Urinary bladder (tissue), 4 donors: ENCODE data around the gene ANO10. TPM values are rescaled to one million over a fixed set of nuclear protein-coding genes. Genes with fewer than 3 reads are reported as not detected.

ENCODE experiments used
- DNase-seq: peaks from one replicate; pipeline ENCODE4 v3.0.0-alpha.2; 2015; ENCODE audit errors: extremely low spot score
- H3K27ac ChIP-seq: one replicate; pipeline ENCODE4 v1.5.1; 2013; ENCODE audit warnings: low read depth, mild to moderate bottlenecking, moderate library complexity
- H3K36me3 ChIP-seq: one replicate; pipeline ENCODE4 v1.6.1; 2013; ENCODE audit warnings: mild to moderate bottlenecking, moderate library complexity; ENCODE audit not compliant: insufficient read depth
- H3K4me1 ChIP-seq: one replicate; pipeline ENCODE4 v1.6.1; 2013; ENCODE audit warnings: mild to moderate bottlenecking, moderate library complexity; ENCODE audit not compliant: insufficient read depth
- H3K4me3 ChIP-seq: one replicate; pipeline ENCODE4 v1.5.1; 2013; ENCODE audit warnings: low read depth, low read length
- WGBS: extraction: QIAGEN DNeasy Blood & Tissue Kit; methylation state at CpG from one replicate; pipeline ENCODE4 v1.1.7; 2013; 5-methylcytosine and 5-hydroxymethylcytosine counted together
- polyA plus RNA-seq: library from polyadenylated mRNA; stranded (reverse); fragments of 200-250 nt; gene quantifications from one replicate; pipeline ENCODE4 v1.2.3, GENCODE V29; 2013
- total RNA-seq: library from RNA; depleted of rRNA; stranded (reverse); fragments of >200 nt; gene quantifications from one replicate; pipeline ENCODE4 v1.2.3, GENCODE V29; 2014
- donor health status: healthy with polysubstance abuse.
- donor health status: healthy.

The ANO10 gene
- total and polyA plus RNA-seq, 2 donors: 25.1 to 33.3 TPM

- H3K4me3 ChIP-seq: no peak overlapping the region
- no peak for DNase-seq
- WGBS: 91% methylated on average over 5 of the region's 5 CpGs
- H3K27ac ChIP-seq: no peak overlapping the region
- H3K36me3 ChIP-seq: no peaks in the 10 kb centered on the region
- H3K4me1 ChIP-seq: peaks cover 1% of the 10 kb centered on the region
These were observed 233.6 kb downstream of the ANO10 start for GRCh38 chr3:43388175-43388574.

DNA sequence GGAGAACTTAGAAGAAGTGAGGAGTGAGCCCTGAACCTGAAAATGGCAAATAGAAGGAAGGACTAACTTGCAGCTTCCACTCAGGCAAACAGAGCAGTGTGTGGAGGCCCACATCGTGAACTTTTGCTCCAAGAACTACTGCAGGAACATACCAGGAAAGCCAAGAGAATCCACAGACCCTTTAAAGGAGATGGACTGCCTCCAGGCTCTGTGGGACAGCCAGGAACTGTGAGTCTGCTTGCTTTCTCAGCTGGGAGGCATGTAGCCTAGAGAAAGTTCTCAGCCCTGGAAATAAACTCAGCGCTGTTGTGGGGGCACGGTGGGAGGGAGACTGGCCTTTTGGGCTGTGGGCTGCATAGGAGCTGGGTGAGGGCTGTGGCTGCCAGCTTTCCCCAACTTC, 242.5 kb downstream of the ANO10 start:
- H3K36me3 ChIP-seq: no peaks in the 10 kb centered on the region
- no peak for DNase-seq
- no peaks in the 10 kb centered on the region for H3K4me1 ChIP-seq
- WGBS: 24% methylated on average over 3 of the region's 3 CpGs
- H3K4me3 ChIP-seq: no peak overlapping the region
- H3K27ac ChIP-seq: no peak overlapping the region

DNA sequence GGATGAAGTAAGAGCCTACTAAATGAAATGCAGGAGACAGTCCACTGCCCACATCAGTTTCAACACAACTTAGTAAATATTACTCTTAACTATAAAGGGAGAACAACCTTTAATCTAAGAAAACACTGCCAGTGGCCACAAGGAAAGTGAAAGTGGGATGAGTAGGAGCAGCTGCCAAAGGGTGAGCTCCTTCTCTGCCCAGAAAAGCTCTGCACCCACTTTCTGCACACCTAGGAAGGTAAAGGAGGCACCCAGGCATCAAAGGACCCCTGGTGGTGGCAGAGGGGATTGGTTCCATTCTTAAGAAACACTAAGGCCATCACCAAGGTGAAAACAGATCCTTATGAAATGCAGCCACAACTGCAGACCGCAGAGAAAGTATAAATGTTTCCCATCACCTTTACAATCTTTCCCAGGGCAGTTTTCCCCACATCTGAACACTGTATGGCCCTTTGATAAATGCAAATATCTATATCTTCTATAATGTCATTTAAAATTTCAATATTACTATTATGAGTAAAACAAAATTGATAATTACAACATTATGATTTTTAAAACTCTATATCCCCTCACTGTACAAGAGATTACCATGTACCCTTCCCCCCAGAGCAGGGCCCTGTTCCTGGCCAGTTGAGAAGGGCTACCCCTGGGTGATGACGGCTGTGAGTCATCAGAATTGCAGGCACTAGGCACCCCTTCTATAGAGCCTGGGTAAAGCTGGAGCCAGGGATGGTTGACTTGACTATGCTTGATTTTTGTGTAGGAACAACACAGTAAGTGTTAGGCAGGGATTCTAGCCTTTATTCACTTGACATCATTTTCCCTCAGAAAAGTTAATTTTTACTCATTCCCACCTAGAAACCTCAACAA, 243.5 kb downstream of the ANO10 start:
- Histone ChIP-seq H3K4me3 (no peak overlapping the region), H3K4me1 (no peaks in the 10 kb centered on the region), H3K27ac (no peak overlapping the region), H3K36me3 (no peaks in the 10 kb centered on the region)
- 94% methylated on average over 2 of the region's 2 CpGs for WGBS
- no peak for DNase-seq

DNA sequence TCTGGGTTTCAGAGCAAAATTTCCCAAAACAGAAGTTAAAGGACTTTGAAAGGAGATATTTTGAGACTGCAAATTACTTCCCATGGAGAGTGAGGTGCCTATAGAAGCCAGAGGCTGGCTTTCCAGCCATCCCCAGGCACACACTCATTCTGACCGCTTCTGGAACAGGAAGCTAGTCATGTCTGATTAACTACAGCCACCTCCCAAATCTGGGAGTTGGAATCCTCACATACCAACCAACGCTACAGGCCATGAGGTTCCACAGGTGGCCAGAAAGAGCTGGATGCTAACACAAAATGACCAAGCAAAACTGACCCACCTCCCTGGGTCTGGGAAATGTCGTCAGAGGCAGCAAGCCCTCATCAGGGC, 248.3 kb downstream of the ANO10 start:
- Histone ChIP-seq H3K4me1 (no peaks in the 10 kb centered on the region), H3K4me3 (no peak overlapping the region), H3K36me3 (no peaks in the 10 kb centered on the region), H3K27ac (no peak overlapping the region)
- WGBS: 88% methylated on average over 3 of the region's 3 CpGs
- no peak for DNase-seq

DNA sequence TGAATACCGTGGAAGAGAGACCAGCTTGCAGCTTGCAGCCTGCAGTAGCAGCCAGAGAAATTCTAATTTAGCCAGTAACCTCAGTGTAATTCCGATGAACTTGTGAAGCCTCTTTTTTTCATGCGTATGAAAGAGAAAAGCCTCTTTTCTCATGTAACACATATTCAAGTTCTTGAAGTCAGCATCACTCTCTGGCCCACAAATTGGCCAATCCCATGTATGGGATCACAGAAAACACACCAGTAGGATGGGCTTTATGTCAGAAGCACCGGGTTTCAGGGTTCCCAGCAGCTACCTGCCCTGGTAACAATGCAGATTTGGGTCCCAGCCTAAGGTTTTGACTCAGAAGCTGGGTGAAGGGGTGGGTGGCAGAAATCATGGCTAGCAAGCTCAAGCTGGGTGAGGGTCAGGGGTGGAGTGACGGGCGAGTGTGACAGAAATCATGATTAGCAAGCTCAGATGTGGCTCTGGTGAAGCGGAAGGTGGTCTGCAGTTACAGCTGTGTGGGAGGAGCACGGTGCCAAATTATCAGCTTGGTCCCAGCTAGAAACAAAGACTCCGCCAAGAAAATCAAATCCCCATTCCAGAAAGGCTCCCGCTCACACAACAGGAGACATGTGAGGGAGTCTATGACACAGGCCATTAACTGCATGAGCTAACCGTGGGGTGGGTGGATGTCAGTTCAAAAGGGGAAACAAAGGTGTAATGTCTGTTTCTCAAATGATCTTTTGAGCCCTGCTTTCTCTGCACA, 248.8 kb downstream of the ANO10 start:
- no peaks in the 10 kb centered on the region for H3K4me1 ChIP-seq
- H3K36me3 ChIP-seq: no peaks in the 10 kb centered on the region
- no peak overlapping the region for H3K27ac ChIP-seq
- whole genome bisulfite sequencing: 87% methylated on average over 11 of the region's 11 CpGs
- no peak for DNase-seq
- H3K4me3 ChIP-seq: no peak overlapping the region

DNA sequence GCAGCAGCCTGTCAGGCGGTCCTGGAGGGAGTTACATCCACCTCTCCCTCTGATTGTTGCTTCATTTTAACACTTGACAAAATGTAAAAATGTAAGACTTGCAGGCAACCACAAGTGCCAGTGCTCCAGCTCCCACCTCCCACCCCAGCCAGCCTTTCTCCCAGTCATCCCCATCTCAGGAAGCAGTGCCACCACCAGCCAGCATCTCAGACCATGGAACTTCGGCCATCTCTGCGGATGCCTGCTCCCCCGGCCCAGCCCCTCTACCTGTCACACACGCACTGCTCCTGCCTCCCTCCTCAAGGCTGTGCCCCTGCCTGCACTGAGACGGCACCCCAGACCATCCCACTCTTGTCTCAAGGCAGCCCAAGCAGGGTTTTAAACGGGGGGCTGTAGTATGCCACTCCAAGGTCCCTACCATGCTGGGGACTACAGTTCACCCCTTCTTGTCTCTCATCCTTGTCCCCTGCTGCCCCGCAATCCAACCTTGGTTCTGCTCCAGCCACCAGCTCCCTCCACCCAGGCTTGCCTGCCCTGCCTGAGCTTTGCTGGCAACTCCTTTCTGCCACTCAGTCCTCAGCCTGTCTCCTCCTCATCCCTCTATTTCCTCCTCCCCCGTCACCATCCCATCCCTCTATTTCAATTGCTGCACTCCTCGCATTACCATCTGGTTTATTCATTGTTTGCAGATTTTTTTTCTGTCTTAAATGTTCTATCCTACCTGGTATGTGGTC, 249.6 kb downstream of the ANO10 start:
- H3K4me3 ChIP-seq: no peak overlapping the region
- 94% methylated on average over 10 of the region's 10 CpGs for WGBS
- no peak for DNase-seq
- no peak overlapping the region for H3K27ac ChIP-seq
- H3K4me1 ChIP-seq: no peaks in the 10 kb centered on the region
- H3K36me3 ChIP-seq: no peaks in the 10 kb centered on the region

DNA sequence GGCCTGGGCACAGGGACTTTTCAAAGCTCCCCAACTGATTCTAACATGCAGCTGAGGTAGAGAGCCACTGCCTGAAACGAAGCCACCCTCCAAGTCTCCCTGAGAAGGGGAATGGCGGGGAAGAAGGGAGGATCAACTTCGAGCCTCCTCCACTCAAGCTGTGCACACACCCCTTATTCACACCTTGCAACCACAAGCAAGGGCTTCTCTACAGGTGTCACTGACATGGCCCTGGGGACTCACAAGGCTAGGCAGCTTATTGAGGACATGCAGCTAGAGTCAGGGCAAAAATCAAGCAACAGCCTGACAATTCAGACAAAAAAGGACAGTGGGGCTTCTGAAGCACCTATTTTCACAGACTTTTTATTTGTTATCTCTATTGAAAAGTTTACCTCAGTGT, 250.3 kb downstream of the ANO10 start:
- H3K4me1 ChIP-seq: no peaks in the 10 kb centered on the region
- no peak overlapping the region for H3K27ac ChIP-seq
- WGBS: 87% methylated on average over 3 of the region's 3 CpGs
- no peak overlapping the region for H3K4me3 ChIP-seq
- no peaks in the 10 kb centered on the region for H3K36me3 ChIP-seq
- DNase-seq: no peak

DNA sequence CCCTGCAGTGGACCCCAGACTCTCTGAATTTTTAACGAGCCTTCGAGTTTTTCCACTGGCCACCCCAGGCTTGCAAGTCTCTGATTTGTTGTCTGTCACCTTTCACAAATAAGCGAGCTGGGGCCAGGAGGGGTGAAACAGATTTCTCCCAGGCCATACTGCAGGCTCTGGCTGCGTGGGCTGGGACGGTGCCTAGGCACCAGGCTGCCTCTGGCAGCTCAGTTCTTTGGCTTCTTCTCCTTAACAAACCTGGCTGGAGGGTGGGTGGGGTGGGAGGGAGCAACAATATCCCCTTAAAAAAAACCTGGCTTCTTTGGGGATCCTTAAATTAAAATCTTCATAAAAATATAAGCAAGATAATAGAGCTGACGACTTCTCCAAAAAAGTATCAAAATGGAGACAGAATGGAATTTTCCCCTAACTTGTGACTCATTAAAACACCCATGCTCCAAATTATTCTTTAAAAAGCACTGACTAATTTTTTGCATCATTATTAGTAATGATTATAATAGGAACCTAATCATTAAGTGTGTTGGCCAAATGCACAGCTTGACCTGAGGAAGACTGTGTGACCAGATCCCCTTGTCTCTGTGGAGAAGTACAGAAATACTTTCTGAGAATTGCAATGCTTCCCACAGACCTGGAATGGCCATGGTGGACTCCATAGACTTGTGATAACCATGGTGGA, 251.4 kb downstream of the ANO10 start:
- 74% methylated on average over 6 of the region's 6 CpGs for WGBS
- Histone ChIP-seq H3K4me3 (no peak overlapping the region), H3K4me1 (no peaks in the 10 kb centered on the region), H3K36me3 (no peaks in the 10 kb centered on the region), H3K27ac (no peak overlapping the region)
- no peak for DNase-seq

GRCh38 chr3:43369404-43370292, 252.2 kb downstream of the ANO10 start:
- DNase-seq: no peak
- no peaks in the 10 kb centered on the region for H3K36me3 ChIP-seq
- H3K4me3 ChIP-seq: no peak overlapping the region
- no peak overlapping the region for H3K27ac ChIP-seq
- WGBS: 87% methylated on average over 8 of the region's 8 CpGs
- no peaks in the 10 kb centered on the region for H3K4me1 ChIP-seq

- DNase-seq: no peak
- Histone ChIP-seq H3K27ac (no peak overlapping the region), H3K4me3 (no peak overlapping the region), H3K36me3 (no peaks in the 10 kb centered on the region), H3K4me1 (no peaks in the 10 kb centered on the region)
- 82% methylated on average over 9 of the region's 9 CpGs for WGBS
These were observed 254.9 kb downstream of the ANO10 start for GRCh38 chr3:43366885-43367284.

DNA sequence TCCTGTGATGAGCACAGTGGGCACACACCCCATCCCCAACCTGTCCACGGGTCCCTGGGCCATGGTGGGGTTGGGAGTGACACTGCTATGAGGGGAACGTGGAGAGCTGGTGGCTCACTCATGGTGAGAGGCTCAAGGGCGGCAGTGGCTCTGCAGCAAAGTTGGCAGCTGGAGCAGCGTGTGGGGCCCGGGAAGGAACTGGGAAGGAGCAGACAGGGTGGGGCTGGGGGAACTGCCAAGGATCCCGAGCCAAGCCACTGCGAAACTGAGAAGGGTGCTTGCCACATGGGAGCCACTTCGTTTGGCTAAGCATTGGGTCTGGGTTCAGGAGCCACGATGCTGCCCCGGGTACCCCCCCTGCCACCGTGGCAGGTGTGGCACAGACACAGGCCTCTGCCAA, 255.3 kb downstream of the ANO10 start:
- Histone ChIP-seq H3K27ac (no peak overlapping the region), H3K36me3 (no peaks in the 10 kb centered on the region), H3K4me1 (no peaks in the 10 kb centered on the region), H3K4me3 (no peak overlapping the region)
- 50% methylated on average over 11 of the region's 11 CpGs for WGBS
- DNase-seq: no peak

GRCh38 chr3:43365601-43366305, 256.1 kb downstream of the ANO10 start:
- no peaks in the 10 kb centered on the region for H3K36me3 ChIP-seq
- H3K4me3 ChIP-seq: no peak overlapping the region
- H3K27ac ChIP-seq: no peak overlapping the region
- 97% methylated on average over 12 of the region's 12 CpGs for WGBS
- H3K4me1 ChIP-seq: no peaks in the 10 kb centered on the region
- no peak for DNase-seq
